Mucosa of gallbladder (tissue), 1 donor: Measurements from ENCODE around the gene E2F2. TPM values are rescaled to one million over a fixed set of nuclear protein-coding genes. Genes with fewer than 3 reads are reported as not detected.
"Not testable (repeated sequence)": the region's sequence is repeated elsewhere in the genome, so short reads cannot be mapped to it uniquely, and the experiment has no call there.

ENCODE experiments used
- DNase-seq: peaks from one replicate; pipeline ENCODE4 v3.0.0-alpha.2; 2020; ENCODE audit warnings: low spot score
- total RNA-seq: library from RNA; stranded (reverse); gene quantifications from one replicate; pipeline ENCODE4 v1.2.1, GENCODE V29; 2021
- donor health status: DM: no; HTN: no; CAD: no.

E2F2 gene
- total RNA-seq, 1 donor from 2014 or later: 0.46 TPM

DNA sequence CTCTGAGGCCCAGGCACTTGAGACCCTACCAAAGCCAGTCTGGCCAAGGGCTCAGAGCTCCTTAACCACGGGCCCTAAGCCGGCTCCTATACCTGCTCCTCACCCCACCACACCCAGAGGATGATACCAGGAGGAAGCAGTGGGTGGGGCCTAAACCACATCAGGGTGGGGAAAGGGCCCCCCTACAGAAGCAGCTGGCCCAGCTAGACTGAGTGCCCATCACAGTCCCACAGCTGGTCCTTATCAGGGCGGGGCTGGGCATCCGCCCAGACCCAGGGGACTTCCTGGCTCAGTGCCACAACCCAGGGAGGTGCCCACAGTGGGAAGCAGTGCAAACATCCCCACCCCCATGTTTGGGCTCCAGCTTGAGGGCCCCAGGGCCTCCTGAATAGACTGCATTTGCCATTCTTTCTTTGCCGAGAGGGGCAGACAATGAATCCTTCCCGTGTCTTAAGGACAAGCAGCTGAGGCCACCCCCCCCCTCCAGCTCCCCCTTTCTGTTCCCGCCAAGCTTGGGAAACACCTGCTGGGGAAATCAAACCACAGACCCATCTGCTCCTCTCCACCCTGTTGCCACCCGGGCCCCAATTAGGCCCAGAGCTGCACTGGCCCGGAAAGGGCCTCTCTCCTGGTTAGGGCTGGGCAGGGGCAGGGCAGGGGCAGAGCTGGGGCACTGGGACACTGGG lies 6.2 kb downstream of the E2F2 start:
- no peak for DNase-seq

DNA sequence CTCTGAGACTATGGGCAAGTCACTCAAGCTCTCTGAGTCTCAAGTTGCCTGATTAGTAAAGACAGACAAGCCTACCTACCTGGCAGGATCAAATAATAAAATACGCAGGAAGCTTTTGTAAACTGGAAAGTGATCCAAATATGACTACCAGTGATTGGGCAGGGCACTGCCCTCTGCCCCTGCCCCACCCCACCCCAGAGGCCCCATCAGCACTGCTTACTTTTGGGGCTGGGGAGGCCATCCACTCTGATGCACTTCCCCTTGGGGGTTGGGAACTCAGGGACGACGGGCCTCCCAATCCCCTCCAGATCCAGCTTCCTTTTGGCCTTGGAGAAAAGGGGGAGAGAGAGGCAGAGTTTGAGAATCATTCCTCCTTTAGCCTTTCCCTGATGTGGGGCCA lies 6.9 kb downstream of the E2F2 start:
- DNase-seq: no peak

DNA sequence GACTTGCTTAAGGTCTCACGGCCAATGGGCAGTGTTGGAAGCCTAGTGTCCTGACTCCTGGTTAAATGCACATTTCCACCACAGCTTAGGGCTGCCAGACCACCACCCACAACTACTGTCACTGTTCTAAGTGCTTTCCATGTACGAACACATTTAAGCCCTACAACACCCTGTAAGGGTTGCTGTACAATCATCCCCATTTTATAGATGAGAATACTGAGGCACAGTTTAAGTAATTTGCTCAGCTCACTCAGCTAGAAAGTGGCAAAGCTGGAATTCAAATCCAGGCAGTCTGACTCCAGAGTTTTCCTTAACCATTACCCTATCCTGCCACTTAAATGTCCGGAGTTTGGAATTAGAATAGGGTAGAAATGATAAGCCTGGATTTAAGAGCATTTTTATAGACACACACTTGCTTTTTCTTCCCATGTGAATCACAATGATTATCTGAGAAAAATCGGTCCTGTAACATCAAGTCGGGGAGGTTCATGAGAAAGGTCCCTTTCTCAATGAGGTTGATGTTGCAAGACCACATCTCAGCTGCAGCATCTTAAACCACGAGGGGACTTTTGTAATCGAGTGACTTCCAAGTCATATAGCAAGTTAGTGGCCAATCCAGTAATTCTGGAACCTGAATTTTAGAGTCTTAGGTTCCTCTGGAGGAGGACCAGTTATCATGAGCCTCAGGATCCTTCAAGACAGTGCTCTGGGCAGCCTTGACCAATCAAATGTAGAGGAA lies 8.6 kb downstream of the E2F2 start:
- DNase-seq: no peak

DNA sequence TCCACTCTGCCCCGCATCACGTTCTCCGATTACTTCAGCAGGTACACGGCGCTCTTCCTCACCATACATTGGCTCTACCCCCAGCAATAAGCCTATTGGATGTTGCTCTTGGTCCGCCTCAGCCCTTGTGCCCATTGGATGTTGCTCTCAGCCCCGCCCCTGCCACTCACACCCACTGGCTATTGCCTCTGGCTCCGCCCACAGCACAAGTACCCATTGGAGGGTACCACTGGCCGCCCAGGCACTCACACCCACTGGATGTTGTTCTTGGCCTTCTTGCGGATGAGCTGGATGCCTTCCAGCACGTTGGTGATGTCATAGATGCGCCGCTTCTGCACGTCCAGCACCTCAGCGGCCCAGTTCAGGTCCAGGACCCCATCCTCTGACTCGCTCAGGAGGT lies 9.4 kb downstream of the E2F2 start:
- DNase-seq: no peak

DNA sequence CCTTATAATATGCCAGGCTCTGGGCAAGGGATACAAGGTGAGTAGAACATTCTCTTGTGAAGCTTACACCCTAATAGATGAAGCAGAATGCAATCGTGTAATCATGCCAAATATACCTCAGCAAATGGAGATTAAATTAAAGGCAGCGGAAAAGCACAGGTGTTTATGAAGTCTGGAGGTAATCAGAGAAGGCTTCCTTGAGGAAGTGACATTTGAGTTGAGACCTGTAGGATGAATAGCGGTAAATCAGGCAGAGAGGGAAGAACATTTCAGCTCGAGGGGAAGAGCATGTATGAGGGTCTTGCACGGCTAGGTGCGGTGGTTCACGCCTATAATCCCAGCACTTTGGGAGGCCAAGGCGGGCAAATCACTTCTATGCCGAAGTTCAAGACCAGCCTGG lies 13.5 kb downstream of the E2F2 start:
- no peak for DNase-seq

DNA sequence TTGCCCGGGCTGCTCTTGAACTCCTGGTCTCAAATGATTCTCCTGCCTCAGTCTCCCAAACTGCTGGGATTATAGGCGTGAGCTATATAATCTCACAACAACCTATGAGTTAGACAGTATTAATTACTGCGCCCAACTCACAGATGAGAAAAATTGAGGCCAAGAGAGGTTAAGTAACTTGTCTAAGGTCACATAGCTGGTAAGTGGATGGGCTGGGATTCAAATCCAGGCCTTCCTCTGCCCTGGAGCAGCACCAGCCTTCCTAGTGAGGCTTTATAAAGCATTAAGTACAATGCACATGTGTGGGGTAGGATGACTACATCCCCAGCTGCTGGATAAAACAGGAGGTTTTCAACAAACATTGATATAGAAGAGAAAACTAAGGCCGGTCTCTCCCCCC lies 15.1 kb downstream of the E2F2 start:
- DNase-seq: no peak

DNA sequence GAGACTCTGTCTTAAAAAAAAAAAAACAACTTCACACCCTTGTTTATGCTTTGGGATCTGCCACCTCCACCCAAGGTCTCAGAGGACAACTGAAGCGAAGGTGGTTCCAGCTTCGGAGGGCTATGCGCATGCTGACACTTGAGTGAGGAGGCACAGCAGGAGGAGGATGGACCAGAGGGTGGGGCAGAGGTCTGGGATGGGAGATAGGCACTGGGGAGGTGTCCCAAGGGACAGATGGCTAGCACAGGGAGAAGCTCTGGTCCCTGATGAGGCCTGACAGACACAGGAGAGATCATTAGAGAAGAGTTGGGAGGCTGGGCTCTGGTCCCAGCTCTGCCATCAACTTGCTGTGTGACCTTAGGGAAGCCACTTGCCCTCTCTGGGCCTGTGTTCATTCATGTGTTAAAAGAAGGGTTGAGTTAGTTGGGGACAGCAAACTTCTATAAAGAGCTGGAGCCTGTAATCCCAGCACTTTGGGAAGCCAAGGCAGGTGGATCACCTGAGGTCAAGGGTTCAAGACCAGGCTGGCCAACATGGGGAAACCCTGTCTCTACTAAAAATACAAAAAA lies 16.8 kb downstream of the E2F2 start:
- DNase-seq: no peak

DNA sequence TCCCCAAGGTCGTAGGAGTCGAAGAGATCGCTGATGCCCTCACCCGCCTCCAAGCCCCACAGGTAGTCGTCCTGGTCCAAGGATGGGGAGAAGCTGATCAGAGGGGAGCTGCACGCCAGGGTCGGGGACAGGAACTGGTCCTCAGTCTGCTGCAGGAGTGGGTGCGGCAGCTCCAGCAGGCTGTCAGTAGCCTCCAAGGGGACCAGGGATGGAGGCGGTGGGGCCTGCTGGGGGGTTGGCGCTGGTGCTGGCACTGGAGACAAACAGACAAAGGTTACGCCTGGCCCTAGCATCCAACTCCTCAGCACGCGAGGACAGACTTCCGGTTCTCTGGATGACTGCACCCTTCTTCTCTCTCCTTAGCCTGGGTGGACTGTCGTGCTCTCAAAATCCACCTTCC lies 21.1 kb downstream of the E2F2 start:
- DNase-seq: no peak

DNA sequence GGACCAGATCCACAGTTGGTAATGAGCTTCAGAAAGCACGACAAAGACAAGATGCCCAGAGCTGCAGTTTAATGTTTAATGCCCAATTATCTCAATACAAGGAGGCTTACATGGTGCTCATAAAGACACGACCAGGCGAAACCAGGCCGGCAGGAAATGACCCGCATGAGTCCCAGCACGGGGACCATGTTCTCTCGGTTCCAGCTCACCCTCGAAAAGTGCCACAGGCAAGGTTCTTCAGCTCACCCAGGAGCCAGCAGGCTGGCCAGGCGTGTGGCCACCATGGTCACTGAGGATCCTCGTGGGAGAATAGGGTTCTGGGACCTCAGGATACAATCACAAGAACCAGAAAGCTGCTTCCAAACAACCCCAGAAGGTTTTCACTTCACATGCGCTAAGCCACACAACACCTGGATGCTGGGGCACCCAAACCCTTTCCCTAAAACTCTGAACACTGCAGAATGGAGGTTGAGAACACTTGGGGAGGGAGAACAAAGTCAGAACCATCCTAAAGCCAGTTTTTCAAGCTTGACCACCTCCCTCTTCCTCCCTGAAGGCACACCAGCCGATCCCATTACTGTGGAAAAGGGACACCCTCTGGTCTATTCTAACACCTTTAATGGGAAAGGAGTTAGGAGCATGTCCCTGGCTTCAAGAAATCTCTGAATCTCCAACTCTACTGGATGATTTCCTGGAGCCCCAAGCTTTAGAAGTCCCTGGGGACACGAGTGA lies 24.5 kb downstream of the E2F2 start:
- DNase-seq: no peak

DNA sequence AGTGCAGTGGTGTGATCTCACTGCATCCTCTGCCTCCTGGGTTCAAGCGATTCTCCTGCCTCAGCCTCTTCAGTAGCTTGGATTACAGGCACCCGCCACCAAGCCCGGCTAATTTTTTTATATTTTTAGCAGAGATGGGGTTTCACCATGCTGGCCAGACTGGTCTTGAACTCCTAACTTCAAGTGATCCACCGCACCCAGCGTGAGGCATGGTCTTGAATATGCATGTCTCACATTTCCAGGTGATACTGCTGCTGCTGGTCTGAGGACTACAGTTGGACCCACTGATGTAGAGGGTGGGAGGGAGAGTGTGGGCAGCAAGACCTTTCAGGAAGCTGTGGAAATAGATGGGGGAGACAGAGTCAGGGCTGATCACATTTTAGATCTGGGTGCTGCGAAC lies 25.2 kb downstream of the E2F2 start:
- no peak for DNase-seq

DNA sequence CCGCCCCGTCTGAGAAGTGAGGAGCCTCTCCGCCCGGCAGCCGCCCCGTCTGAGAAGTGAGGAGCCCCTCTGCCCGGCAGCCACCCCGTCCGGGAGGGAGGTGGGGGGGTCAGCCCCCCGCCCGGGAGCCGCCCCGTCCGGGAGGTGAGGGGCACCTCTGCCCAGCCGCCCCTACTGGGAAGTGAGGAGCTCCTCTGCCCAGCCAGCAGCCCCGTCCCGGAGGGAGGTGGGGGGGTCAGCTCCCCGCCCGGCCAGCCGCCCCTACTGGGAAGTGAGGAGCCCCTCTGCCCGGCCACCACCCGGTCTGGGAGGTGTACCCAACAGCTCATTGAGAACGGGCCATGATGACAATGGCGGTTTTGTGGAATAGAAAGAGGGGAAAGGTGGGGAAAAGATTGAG lies 26.9 kb downstream of the E2F2 start:
- DNase-seq: not testable (repeated sequence)

DNA sequence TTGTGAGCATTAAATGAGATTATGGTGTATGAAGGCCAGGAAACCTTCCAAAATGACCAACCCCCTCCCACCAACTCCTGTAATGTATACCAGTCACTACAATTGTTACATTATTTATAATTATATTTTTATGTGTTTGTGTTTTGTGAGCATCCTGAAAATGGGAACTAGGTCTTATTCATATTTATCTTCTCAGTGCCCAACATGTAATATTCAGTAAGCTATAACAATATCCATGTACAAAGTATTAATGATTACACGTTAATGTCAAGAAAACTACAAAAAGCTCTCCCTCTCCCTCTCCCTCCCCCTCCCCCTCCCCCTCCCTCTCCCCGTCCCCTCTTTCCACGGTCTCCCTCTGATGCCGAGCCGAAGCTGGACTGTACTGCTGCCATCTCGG lies 28.1 kb downstream of the E2F2 start:
- no peak for DNase-seq

DNA sequence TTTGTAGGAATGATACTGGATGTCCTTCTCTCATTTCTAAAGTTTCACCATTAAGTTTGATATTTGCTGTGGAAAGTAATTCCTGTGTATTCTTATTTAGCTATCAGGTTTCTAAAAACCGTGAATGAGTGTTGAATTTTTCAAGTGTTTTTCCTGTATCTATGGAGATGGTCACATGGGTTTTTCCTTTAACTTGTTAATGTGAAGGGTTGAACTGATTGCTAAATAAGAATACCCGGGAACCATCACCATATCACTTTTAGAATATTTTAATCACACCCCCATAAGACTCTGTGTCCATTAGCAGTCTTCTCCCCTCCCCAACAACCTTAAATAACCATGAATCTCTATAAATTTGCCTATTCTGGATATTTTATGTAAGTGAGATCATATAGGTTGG lies 30.6 kb downstream of the E2F2 start:
- no peak for DNase-seq

DNA sequence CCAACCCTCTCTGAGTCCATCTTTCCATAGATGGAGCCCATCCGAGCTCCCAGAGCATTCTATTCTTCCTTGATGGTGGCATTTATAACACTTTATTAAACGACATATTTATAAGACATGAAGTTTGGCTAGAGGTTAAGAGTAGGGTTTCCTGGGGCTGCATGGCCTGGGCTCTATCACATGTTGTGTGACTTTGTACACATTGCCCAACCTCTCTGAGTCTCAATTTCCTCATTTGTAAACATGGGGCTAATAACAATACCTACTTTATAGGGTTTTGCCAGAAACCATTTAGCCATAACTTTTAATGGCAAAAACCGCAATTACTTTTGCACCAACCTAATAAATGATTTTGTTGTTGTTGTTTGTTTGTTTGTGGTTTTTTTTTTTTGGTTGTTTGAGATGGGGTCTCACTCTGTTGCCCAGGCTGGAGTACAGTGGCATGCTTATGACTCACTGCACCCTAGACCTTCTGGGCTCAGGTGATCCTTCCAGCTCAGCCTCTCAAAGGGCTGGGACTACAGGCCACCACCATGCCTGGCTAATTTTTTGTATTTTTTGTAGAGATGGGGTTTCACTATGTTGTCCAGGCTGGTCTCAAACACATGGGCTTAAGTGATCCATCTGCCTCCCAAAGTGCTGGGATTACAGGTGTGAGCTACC lies 33.1 kb downstream of the E2F2 start:
- DNase-seq: no peak

DNA sequence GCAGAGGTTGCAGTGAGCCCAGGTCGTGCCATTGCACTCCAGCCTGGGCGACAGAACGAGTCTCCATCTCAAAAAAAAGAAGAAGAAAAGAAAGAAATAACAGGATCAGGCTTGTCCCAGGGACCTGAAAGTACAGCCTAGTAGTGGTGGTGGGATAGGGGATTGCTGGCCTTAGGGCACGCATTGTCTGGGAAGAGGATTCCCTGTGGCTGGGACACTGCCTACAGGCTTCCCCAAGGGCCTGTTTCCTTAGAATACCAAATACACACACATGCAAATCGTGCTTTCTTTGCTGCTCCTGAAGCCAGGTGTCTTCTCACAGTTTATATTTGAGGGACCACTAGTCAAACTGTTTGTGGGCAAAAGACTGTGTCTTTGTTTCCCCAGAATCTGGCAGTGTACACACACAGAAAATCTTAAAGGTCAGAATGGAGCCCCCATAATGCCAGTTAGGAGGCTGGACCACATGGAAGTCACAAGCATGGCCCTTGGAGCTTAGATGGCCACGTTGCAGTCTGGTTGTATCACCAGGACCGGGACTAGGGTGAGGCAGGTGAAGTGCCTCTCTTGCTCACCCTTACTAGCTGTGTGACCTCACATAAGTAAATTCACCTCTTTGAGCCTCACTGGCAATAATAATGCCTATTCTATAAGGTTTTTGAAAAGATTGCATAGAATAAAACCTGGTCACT lies 34.4 kb downstream of the E2F2 start:
- no peak for DNase-seq

DNA sequence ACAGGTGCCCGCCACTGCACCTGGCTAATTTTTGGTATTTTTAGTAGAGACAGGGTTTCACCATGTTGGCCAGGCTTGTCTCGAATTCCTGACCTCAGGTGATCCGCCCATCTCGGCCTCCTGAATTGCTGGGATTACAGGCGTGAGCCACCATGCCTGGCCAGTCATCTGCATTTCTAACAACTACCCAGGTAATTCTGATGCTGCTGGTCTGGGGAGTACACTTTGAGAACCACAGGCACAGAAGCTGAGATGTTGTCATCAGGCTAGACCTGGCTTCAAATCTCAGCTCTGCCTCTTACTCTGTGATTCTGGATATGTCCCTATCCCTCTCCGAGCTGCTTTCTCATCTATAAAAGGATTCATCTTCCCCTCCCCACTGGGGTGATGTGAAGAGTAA lies 36.2 kb downstream of the E2F2 start:
- DNase-seq: not testable (repeated sequence)

DNA sequence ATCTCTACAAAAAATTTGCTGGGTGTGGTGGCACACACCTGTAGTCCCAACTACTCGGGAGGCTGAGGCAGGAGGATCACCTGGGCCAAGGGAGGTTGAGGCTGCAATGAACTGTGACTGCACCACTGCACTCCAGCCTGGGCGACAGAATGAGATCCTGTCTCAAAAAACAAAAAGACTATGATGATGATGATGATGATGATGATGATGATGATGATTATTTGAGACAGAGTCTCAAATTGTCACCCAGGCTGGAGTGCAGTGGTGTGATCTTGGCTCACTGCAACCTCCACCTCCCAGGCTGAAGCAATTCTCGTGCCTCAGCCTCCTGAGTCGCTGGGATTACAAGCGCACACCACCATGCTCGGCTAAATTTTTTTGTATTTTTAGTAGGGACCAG lies 38.3 kb downstream of the E2F2 start:
- DNase-seq: not testable (repeated sequence)

DNA sequence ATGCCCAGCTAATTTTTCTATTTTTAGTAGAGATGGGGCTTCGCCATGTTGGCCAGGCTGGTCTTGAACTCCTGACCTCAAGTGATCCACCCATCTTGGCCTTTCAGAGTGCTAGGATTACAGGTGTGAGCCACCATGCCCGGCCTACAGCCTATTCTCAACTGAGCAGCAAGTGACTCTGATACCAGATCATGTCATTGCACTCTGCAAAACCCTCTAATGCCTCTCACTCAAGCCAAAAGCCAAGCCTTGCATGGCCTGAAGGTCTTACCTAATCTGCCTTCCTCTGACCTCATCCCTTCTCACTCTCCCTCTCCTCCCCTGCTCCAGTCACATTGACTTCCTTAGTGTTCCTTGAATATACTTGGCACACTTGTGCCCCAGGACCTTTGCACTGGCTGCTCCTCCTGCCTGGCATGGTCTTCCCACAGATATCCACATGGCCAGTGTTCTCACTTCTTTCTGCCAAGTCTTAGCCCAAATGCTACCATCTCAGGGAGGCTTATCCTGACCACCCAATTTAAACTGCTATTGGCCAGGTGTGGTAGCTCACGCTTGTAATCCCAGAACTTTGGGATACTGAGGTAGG lies 38.8 kb downstream of the E2F2 start:
- no peak for DNase-seq

DNA sequence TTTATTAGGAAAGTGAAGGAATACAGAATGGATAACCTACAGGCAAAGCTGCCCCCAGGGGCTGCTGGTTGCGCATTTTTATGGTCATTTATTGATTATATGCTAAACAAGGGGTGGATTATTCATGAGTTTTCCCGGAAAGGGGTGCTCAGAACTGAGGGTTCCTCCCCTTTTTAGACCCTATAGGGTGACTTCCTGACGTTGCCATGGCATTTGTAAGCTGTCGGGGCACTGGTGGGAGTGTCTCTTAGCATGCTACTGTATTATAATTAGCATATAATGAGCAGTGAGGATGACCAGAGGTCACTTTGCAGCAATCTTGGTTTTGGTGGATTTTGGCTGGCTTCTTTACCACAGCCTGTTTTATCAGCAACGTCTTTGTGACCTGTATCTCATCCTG lies 41.2 kb downstream of the E2F2 start:
- DNase-seq: no peak

DNA sequence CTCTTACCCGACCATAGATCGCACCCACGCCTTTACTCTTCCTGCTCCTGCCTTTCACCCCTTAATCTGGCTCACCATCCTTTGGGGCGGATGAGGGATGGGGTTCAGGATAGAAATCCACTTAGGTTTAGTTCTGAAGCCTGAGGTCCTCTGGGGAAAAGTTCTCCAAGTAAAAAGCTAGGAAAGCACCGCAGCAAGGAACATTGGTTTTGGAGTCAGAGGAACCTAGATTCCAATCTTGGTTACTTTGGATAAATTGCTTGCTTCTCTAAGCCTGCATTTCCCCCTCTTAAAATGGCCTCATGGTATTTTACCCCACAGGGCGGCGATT lies 46.1 kb downstream of the E2F2 start:
- DNase-seq: no peak
